Measurements from ENCODE around the gene GAPDH. TPM values are rescaled to one million over a fixed set of nuclear protein-coding genes. Genes with fewer than 3 reads are reported as not detected.

The GAPDH gene
- polyA plus RNA-seq, 1 experiment, result 9,160 TPM

- no peaks in the 10 kb centered on the region for H3K9me3 ChIP-seq (ENCODE audit: control insufficient read depth, insufficient read depth, low read length)
- ChIA-PET POLR2A (interaction anchor here (0.7 to 1.4 kb wide), 5 partner anchors 13 to 172 kb away, joined by 3 to 8 read pairs (median 4); partner anchors contain the start of genes GAPDH, MRPL51 and VAMP1), CTCF (interaction anchor here (0.6 to 1.4 kb wide), 3 partner anchors 30 to 95 kb away, joined by 3 read pairs; no protein-coding TSS in a partner anchor)
- no peak for TF ChIP-seq CTCF (IDR thresholded peaks at IDR 0.05; ENCODE audit: low read depth, low read length)
- H3K27ac ChIP-seq (ENCODE audit: low read depth, low read length), result peak overlapping the region; percentile 77
- DNase-seq (ENCODE audit: low read depth, low spot score), result no peak
- H3K27me3 ChIP-seq (ENCODE audit: control insufficient read depth, insufficient read depth, low read length), result no peaks in the 10 kb centered on the region
- H3K4me3 ChIP-seq (ENCODE audit: low read depth, low read length), result no peak overlapping the region
These were observed 27.0 kb upstream of the GAPDH start for GRCh38 chr12:6507102-6507998.

- no peaks in the 10 kb centered on the region for H3K9me3 ChIP-seq (ENCODE audit: control insufficient read depth, insufficient read depth, low read length)
- no peak overlapping the region for H3K4me3 ChIP-seq (ENCODE audit: low read depth, low read length)
- no peaks in the 10 kb centered on the region for H3K27me3 ChIP-seq (ENCODE audit: control insufficient read depth, insufficient read depth, low read length)
- CTCF ChIA-PET, result interaction anchor here (0.6 to 1.4 kb wide), 3 partner anchors 29 to 95 kb away, joined by 3 read pairs; no protein-coding TSS in a partner anchor
- POLR2A ChIA-PET, result interaction anchor here (0.7 to 1.4 kb wide), 4 partner anchors 13 to 38 kb away, joined by 3 to 8 read pairs (median 4); partner anchors contain the start of genes GAPDH, MRPL51 and VAMP1
- peak overlapping the region; percentile 77 for H3K27ac ChIP-seq (ENCODE audit: low read depth, low read length)
- DNase-seq (ENCODE audit: low read depth, low spot score), result no peak
- TF ChIP-seq CTCF (IDR thresholded peaks at IDR 0.05; ENCODE audit: low read depth, low read length), result no peak
These were observed 26.2 kb upstream of the GAPDH start for GRCh38 chr12:6508087-6508486.

GRCh38 chr12:6520186-6520585 lies 14.1 kb upstream of the GAPDH start:
- ChIA-PET POLR2A (no interaction called here), CTCF (no interaction called here)
- no peaks in the 10 kb centered on the region for H3K9me3 ChIP-seq (ENCODE audit: control insufficient read depth, insufficient read depth, low read length)
- no peak overlapping the region for H3K4me3 ChIP-seq (ENCODE audit: low read depth, low read length)
- DNase-seq (ENCODE audit: low read depth, low spot score), result no peak
- H3K27ac ChIP-seq (ENCODE audit: low read depth, low read length), result no peak overlapping the region
- H3K27me3 ChIP-seq (ENCODE audit: control insufficient read depth, insufficient read depth, low read length), result no peaks in the 10 kb centered on the region
- TF ChIP-seq CTCF (IDR thresholded peaks at IDR 0.05; ENCODE audit: low read depth, low read length), result no peak

- TF ChIP-seq CTCF (IDR thresholded peaks at IDR 0.05; ENCODE audit: low read depth, low read length), result no peak
- H3K9me3 ChIP-seq (ENCODE audit: control insufficient read depth, insufficient read depth, low read length), result no peaks in the 10 kb centered on the region
- H3K4me3 ChIP-seq (ENCODE audit: low read depth, low read length), result no peak overlapping the region
- no peak overlapping the region for H3K27ac ChIP-seq (ENCODE audit: low read depth, low read length)
- no peaks in the 10 kb centered on the region for H3K27me3 ChIP-seq (ENCODE audit: control insufficient read depth, insufficient read depth, low read length)
- ChIA-PET CTCF (interaction anchor here (0.8 kb wide), 1 partner anchor 14 kb away, joined by 7 read pairs; no protein-coding TSS in a partner anchor), POLR2A (interaction anchor here (1.0 kb wide), 1 partner anchor 12 kb away, joined by 4 read pairs; the partner anchor contains the start of gene GAPDH)
- no peak for DNase-seq (ENCODE audit: low read depth, low spot score)
These were observed 12.1 kb upstream of the GAPDH start for GRCh38 chr12:6522193-6522592.

GRCh38 chr12:6523708-6524107 lies 10.6 kb upstream of the GAPDH start:
- CTCF ChIA-PET, result interaction anchor here (1.0 kb wide), 1 partner anchor 14 kb away, joined by 4 read pairs; no protein-coding TSS in a partner anchor
- H3K9me3 ChIP-seq (ENCODE audit: control insufficient read depth, insufficient read depth, low read length), result no peaks in the 10 kb centered on the region
- H3K4me3 ChIP-seq (ENCODE audit: low read depth, low read length), result no peak overlapping the region
- TF ChIP-seq CTCF (IDR thresholded peaks at IDR 0.05; ENCODE audit: low read depth, low read length), result no peak
- no peaks in the 10 kb centered on the region for H3K27me3 ChIP-seq (ENCODE audit: control insufficient read depth, insufficient read depth, low read length)
- POLR2A ChIA-PET, result interaction anchor here (0.6 to 1.2 kb wide), 2 partner anchors 10 to 402 kb away, joined by 3 to 7 read pairs; partner anchors contain the start of gene GAPDH
- no peak overlapping the region for H3K27ac ChIP-seq (ENCODE audit: low read depth, low read length)
- DNase-seq (ENCODE audit: low read depth, low spot score), result no peak

All from AG04450 (cell line).